C4-2B (cell line): Measurements from ENCODE around the gene AUP1.

Source experiments
- CTCF ChIP-seq: fragments of 450-650 bp; conservative IDR thresholded peaks from 2 replicates; pipeline ENCODE4 v1.5.1; 2017; ENCODE audit warnings: mild to moderate bottlenecking
- ZFX ChIP-seq: fragments of 450-650 bp; IDR thresholded peaks from 2 replicates; pipeline ENCODE4 v1.6.1; 2017

GRCh38 chr2:74488643-74489481, 40.6 kb downstream of the AUP1 start:
- TF ChIP-seq CTCF (no peak), ZFX (no peak)
